Frontal cortex (tissue), 4 donors: ENCODE data around the gene ADGRA1. TPM values are rescaled to one million over a fixed set of nuclear protein-coding genes. Genes with fewer than 3 reads are reported as not detected.
A peak's percentile ranks its signal among the peaks of the same experiment; 100 is the strongest.

Experiments
- DNase-seq, 2 donors: peaks; one replicate each; pipeline ENCODE4 v3.0.0; 2012; ENCODE audit warnings: low spot score in 2 of 2
- FAIRE-seq: peaks from 2 replicates; lab custom pipeline; 2012; peaks lifted over from hg19 to GRCh38; lab: Jason Lieb, UNC
- total RNA-seq: library from RNA; depleted of rRNA; stranded (reverse); fragments of >200 nt; gene quantifications from one replicate; pipeline ENCODE4 v1.2.3, GENCODE V29; 2014
- donor health status: control.
- donor health status: control.
- donor health status: control.

ADGRA1 gene
- total RNA-seq, 1 donor from 2014 or later = 2.4 TPM

DNA sequence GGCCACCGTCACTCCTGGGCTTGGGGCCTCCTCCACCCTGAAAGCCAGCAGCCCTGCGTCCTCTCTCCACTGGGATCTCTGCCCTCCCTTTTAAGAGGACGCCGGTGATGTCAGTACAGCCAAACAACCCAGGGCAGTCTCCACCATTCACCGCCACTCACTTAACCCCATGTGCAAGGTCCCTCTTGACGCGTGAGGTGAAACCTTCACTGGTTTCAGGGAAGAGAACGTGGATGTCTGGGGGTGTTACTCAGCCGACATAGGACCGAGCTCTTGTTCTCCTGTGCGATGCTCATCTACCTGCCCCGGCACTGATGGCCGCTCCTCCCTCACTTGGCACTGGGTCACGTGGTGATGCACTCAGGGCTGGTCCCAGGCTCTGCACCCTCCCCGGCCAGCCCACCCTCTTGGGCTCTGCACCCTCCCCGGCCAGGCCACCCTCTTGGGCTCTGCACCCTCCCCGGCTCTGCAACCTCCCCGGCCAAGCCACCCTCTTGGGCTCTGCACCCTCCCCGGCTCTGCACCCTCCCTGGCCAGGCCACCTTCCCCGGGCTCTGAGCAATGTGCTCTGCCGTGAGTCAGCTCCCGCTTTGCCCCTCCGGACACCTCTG lies 36.1 kb downstream of the ADGRA1 start:
- FAIRE-seq (no peak), DNase-seq (no peak)

DNA sequence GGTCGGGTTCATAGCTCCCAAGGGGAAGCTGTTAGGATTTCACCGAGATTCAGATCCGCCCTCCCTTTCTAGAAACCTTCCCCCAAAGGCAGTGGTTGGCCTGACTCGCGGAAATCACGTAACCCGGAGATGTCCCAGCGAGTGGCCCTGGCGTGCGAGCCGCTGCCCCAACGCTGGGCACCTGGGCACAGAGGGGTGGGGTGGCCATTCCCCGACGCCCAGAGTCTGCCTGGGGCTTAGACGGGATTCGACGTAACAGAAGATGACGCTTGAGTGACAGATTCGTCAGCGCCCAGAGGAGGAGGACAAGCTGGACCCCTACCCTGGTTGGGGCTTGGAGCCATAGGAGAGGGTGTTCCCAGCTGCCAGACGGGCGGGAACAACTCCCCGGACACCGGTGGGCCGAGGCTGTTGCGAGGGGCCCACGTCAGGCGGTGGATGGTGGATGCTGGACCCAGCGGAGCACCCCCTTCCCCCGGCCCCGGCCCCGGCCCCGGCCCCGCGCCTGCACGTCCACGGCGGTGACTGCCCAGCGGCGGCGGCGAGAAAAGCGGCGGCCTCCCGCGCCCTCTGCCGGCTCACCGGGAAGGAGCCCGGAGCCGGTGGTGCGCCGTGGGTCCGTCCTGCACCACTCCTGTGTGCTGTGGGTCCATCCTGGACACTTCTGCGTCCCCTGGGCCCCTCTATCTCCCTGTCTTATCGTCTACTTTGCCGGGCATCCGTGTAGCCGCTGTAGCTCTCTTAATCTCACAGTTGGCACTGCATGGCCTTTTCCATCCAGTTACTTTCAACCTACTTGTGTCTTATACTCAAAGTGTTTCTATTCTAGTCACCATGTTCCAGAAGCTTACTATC lies 36.9 kb downstream of the ADGRA1 start:
- DNase-seq = peak; percentile 72 to 79
- FAIRE-seq = no peak

DNA sequence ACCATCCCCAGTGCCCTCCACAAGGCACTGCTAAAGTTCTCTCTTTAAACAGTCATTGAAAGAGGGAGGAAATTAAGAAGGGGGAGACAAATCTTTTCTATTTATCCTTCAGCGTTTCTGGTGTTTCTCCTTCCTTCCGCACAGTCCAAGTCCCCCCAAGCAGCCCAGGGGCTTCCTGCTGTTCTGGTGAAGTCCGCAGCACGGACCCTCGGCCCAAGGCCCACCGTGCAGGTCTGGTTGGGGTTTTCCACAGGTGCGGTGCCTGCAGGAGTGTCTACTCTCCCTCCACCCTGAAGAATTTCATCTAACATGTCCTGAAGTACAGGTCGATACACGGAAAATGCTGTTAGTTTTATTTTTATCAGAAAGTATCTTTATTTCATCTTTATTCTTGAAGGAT lies 38.2 kb downstream of the ADGRA1 start:
- no peak for FAIRE-seq
- DNase-seq = no peak

DNA sequence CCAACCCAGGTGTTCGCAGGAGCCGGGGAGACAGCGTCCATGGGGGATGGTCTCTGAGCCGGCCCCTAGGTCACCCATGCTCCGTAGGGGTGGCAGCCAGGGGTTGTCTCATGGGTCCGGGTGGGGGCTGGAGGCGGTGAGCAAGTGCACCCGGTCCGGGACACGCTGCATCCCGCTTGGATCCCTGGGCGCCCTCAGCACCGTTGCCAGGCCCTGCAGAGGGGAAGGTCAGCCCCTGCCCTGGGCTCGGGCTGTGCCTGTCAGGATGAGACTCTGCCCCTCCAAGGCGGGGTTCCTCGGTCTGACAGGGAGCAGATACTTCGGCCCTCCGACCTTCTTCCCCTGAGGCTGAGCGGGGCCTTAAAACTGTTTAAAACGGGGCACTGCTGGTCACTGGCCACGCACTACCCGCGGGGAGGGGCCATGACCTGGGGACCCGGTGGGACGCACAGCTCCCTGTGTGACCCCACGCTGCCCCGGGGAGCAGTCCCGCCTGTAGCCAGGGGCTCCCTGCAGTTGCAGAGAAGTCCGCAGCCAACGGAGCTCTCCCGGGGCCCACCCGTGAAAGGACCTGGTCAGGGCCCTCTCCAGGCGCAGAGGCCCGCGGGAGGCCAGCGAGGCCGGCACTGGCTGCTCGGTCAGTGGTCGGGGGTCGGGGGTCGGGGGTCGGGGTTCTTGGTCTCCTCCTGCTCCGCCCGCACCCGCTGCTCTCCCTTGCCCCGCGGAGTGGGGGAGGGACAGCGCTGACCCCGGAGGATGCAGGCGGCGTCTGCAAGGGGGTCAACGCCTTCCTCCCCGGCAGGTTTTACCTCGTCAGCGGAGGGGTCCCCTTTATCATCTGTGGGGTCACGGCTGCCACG lies 38.9 kb downstream of the ADGRA1 start:
- FAIRE-seq (no peak), DNase-seq (no peak)

DNA sequence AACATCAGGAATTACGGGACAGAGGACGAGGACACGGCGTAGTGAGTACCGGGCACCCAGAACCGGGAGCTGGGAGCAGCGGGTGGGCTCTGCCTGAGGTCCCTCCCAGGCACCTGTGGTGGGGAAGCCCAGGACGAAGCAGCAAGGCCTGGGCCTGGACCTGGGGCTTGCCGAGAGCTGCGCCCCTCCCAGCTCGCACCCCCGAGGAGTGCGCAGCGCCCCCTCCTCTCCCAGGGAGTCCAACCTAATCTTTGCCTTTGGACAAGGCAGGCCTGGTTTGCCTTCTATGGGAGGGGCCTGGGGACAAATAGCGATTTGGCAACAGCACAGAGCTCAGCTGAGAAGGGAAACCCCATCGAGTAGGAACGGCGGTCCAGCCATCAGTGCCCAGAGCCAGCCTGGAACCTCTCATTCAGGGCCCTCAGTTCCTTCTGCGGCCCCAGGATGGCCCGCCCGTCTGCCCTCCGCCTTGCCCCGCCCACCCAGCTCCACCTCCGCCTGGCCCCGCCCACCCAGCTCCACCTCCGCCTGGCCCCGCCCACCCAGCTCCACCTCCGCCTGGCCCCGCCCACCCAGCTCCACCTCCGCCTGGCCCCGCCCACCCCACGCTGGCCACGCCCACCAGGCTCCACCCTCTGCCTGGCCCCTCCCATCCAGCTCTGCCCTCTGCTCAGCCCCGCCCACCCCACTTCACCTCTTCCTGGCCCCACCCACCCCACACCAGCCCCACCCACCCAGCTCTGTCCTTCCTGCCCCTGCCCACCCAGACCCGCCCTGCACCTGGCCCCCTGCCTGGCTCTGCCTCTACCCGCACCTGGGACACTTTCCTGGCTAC lies 39.8 kb downstream of the ADGRA1 start:
- FAIRE-seq = no peak

DNA sequence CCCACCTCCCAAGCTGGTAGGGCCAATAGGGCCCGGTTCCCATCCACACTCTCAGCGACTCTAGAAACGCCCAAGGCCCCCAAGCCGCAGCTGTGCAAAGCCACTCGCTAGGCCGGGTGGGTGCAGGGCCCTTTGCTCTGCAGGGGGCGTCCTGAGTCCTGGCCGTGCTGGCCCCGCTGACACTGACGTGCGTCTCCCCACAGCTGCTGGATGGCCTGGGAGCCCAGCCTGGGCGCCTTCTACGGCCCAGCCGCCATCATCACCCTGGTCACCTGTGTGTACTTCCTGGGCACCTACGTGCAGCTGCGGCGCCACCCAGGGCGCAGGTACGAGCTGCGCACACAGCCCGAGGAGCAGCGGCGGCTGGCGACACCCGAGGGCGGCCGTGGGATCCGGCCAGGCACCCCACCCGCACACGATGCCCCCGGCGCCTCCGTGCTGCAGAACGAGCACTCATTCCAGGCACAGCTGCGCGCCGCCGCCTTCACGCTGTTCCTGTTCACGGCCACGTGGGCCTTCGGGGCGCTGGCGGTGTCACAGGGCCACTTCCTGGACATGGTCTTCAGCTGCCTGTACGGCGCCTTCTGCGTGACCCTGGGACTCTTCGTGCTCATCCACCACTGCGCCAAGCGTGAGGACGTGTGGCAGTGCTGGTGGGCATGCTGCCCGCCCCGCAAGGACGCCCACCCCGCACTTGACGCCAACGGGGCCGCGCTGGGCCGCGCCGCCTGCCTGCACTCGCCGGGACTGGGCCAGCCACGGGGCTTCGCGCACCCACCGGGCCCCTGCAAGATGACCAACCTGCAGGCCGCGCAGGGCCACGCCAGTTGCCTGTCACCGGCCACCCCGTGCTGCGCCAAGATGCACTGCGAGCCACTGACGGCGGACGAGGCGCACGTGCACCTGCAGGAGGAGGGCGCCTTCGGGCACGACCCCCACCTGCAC lies 40.7 kb downstream of the ADGRA1 start:
- no peak for DNase-seq
- no peak for FAIRE-seq

More for the DNA sequence above, 39.8 kb downstream of the ADGRA1 start:
- DNase-seq = peak in 1 of 2 donors; percentile 67

DNA sequence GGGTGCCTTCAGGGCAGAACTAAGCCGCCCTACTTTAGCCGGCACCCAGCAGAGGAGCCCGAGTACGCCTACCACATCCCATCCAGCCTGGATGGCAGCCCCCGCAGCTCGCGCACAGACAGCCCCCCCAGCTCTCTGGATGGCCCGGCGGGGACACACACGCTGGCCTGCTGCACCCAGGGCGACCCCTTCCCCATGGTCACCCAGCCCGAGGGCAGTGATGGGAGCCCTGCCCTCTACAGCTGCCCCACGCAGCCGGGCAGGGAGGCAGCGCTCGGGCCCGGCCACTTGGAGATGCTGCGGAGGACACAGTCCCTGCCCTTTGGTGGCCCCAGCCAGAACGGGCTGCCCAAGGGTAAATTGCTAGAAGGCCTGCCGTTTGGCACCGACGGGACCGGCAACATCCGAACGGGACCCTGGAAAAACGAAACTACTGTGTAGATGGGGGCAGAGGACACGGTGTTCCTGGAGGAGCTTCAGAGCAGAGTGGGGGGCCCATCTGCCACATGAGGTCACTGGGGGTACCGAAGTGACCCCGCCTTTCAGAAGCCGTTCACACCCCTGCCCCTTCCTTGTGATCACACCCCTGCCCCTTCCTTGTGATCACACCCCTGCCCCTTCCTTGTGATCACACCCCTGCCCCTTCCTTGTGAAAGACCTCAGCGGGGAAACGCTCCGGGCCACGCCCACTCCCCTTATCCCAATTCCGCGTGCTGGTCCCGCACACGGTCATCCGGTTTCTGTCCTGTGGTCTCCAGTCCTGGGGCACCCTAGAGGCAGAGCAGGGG lies 41.5 kb downstream of the ADGRA1 start:
- no peak for DNase-seq

DNA sequence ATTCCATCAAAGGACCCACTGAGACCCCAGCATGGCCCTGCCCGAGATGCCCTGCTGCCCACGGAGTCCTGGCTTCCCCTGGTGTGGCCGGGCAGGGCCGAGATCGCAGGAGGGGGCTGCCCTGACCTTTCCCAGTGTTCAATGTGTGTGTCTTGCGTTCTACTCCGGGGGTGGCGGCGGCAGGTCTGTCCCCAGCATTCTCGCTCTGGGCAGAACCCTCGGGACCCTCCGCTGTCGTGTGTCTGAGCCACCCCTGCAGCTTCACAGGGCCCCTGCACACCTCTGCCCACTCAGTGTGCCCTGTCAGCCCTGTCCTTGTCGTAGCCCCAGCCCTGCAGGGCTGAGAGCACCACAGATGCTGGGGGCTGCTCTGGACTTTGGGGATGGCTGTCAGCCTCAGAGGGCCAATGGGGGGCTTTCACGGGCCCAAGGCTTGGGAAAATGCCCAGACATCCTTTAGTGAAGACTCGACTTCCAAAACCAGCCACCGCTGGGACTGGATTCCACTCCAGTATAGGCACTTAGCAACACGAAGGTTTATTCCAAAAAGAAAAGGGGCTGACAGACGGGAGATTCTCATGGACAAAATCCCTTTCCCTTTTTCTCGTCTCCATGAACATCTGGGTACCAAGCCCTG lies 42.3 kb downstream of the ADGRA1 start:
- DNase-seq (no peak), FAIRE-seq (no peak)

More for the DNA sequence above, 41.5 kb downstream of the ADGRA1 start:
- FAIRE-seq = no peak

DNA sequence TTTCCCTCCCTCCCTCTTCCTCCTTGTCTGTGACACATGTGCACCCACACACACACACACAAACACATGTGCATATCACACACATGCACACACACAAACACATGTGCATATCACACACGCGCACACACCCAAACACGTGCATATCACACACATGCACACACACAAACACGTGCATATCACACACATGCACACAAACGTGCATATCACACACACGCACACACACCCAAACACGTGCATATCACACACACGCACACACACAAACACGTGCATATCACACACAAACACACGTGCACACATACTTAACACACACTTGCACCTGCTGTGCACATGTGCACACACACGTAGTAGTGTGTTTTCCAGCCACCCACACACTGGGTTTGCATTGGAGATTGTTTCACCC lies 42.9 kb downstream of the ADGRA1 start:
- no peak for DNase-seq
- FAIRE-seq = no peak

DNA sequence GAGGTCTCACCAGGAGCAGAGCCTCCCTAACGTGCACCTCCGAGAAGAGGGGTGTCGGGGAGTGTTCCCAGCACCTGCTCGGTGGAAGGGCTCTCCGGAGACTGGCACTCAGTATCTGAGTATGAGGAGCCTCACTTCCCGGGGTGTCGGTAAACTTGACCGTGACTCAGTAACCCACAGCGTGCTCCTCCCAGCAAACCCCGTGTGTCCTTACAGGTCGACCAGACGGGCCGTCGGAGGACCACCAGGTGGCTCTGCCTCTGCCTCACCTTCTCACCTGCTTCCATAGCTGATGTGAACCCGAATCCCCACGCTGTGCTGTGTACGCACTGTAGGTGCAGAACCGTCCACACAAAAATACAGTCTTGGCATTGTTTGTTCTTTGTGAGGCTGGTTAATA lies 43.3 kb downstream of the ADGRA1 start:
- DNase-seq (no peak), FAIRE-seq (no peak)

DNA sequence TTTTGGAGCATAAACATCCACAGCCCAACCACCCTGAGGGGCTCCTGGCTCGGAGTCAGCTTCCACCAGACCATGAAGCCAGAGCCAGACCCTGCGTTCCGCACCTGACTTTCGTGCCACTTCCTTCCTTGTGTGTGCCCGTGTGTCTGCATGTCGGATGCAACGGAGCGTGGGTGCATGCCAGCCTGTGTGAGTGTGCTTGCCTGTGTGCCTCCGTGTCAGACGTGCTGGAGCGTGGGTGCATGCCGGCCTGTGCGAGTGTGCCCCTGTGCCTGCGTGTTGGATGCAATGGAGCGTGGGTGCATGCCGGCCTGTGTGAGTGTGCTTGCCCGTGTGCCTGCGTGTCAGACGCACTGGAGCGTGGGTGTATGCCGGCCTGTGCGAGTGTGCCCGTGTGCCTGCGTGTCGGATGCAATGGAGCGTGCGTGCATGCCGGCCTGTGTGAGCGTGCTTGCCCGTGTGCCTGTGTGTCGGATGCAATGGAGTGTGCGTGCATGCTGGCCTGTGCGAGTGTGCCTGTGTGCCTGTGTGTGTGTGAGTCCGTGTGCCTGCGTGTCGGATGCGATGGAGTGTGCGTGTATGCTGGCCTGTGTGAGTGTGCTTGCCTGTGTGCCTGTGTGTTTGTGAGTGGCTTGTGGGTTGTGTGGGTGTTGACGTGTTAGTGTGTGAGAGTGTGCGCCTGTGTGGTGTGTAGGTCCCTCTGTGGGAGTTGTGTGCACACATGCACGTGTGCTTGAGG lies 44.2 kb downstream of the ADGRA1 start:
- DNase-seq = peak in 1 of 2 donors; percentile 30
- FAIRE-seq = no peak

DNA sequence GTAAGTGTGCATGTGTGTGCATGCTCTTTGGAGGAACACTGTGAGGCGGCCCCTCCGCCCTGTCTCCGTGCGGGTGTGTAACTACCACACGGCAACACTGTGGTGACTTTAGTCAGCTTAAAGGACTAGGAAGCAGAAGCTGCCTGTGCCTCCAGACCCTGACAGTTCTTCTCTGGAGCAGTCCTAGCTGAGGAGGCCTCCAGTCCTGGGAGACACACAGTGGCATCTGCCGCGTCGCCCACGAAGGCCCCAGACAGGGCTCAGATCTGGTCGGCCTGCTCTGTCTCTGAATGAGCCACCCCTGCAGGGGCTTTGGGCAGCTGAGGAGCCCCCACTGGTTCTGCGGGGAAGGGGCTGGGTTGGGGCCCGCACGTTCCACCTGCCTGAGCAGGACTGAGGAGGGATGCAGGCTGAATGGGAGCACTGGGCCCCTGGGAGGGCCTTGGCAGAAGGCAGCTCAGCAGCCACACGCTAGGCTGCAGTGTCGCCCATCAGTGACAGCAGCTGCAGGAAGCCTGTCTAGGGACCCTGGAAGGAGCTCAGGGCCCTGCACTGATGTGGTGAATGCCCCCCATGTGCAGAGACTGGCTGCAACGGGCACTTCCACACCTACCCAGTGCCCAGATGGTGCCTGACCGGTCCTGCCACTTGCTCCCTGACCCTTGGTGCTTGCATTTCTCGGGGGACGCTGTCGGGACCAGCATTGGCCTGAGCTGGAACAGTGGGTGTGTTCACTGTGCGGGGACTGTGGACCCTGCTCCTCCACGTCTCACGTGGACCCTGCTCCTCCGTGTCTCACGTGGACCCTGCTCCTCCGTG lies 45.0 kb downstream of the ADGRA1 start:
- DNase-seq (peak in 1 of 2 donors; percentile 19), FAIRE-seq (no peak)

DNA sequence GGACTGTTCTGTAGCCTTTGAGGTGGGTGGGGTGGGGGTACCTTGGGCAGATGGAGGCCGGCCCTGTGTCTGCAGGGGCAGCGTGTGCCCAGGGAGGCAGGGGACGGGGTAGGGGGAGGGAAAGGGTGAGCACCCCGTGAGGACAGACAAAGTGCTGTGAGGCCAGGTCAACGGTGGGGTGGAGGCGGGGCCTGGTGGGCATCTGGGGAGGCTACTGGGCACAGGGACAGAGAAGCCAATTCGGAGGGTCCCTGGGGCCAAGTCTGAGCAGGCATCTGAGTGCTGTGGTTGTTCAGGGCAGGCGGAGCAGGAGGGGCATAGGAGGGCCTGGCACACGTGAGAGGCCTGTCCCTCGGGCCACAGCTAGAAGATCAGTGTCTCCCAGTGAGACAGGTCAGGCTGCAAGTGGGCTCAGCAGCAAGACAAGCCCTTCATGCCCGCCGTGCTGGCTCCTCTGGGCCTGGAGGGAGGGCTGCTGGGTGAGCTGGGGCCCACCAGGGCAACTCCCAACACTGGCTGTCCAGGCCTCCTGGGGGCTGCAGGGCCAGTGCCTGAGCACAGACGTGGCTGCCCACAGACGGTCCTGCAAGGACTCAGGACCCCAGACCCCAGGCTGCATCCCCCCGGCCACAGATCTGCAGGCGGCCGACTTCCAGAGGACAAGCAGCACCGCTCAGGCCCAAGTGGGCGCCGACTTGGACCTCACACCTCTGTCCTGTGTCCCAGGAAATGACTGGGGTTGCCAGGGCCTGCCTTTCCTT lies 45.9 kb downstream of the ADGRA1 start:
- FAIRE-seq = no peak
- DNase-seq = peak in 1 of 2 donors; percentile 22

DNA sequence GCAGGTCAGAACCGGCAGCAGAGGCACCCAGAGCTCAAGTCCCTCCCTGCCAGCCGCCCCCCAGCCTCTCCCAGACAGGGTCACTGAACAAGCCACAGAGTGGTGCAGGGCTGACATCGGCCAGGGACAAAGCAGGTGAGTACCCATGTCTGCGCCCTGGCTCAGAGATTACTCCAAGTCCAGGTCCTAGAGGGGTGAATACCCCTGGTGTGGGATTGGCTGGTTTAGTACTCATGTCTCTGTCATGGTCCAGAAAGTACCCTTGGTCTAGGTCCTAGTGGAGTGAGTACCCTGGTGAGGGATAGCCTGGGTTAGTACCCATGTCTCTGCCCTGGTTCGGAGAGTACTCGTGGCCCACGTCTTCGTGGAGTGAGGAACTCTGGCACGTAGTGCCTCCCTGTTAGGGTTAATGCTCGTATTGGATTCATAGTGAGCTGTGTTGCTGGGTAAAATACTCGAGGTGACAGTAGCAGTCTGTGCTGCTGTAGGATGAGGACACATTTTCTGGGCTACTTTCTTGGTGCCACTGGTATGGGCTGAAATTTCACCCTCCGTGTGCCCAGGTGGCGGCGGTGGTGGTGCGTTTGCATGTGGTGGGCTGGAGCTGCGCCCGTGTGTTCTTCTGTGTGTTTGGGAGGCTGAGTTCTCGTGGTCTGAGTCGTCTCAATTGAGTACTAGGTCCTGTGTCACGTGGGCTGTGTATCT lies 46.8 kb downstream of the ADGRA1 start:
- no peak for DNase-seq
- FAIRE-seq = no peak

DNA sequence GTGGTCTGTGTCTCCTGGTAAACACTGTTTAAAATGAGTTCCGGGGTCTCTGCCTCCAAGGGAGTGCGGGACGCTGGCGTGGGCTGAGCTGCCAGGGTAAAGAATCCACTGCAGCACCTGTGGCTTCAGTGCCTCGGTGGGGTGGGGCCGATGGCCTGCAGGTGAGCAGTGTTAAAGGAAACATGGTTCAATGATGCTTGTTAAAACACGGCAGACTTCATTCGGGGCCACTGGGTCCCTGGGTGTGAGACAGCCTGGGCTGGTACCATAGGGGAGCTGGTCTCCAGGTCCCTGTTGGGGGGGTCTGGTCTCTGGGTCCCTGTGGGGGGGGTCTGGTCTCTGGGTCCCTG lies 47.4 kb downstream of the ADGRA1 start:
- FAIRE-seq (no peak), DNase-seq (no peak)
